K562 (cell line): ENCODE results near the gene AHSP. TPM values are rescaled to one million over a fixed set of nuclear protein-coding genes. Genes with fewer than 3 reads are reported as not detected.

Experiments
- CTBP1 ChIP-seq: fragments of 450-650 bp; IDR thresholded peaks from 2 replicates; pipeline ENCODE4 v1.6.1; 2016; ENCODE audit warnings: borderline replicate concordance
- E4F1 ChIP-seq: fragments of 250-450 bp; sonication (Bioruptor Pico); IDR thresholded peaks from 2 replicates; pipeline ENCODE4 v1.5.0; 2021; ENCODE audit warnings: mild to moderate bottlenecking, borderline replicate concordance
- ETS2 ChIP-seq: IDR thresholded peaks from 2 replicates; pipeline ENCODE4 v1.6.1; 2016; ENCODE audit warnings: borderline replicate concordance, missing genetic modification characterization, mild to moderate bottlenecking, moderate library complexity, missing compliant biosample characterization; ENCODE audit not compliant: poor library complexity, severe bottlenecking
- NR2C2 ChIP-seq, 2 experiments: fragments of 200-800 bp in 1 of 2; sonication (Bioruptor generic) in 1 of 2; sonication (generic) in 1 of 2; formaldehyde crosslinking in 1 of 2; IDR thresholded peaks; 2 replicates each; pipeline versions ENCODE4 v1.6.1 to v1.8.0; 2016 to 2022; ENCODE audit warnings: mild to moderate bottlenecking in 1 of 2, missing compliant biosample characterization in 1 of 2, missing genetic modification characterization in 1 of 2, missing genetic modification reagents in 1 of 2
- RAD51 ChIP-seq: fragments of 450-650 bp; IDR thresholded peaks from 2 replicates; pipeline ENCODE4 v1.7.1; 2016; ENCODE audit warnings: low read depth, mild to moderate bottlenecking, borderline replicate concordance
- ZBTB12 ChIP-seq: fragments of 250-450 bp; sonication (Bioruptor Pico); IDR thresholded peaks from 2 replicates; pipeline ENCODE4 v1.4.0; 2020
- ZC3H4 ChIP-seq: sonication (generic); formaldehyde crosslinking; IDR thresholded peaks from 2 replicates; pipeline ENCODE4 v1.9.0; 2021; ENCODE audit warnings: missing genetic modification reagents, borderline replicate concordance
- polyA plus RNA-seq, 8 experiments: library from polyadenylated mRNA; depleted of rRNA in 4 of 8; stranded (reverse) in 5 of 8; unstranded in 3 of 8; fragments of >200 nt; fragmentation: Nextera tagmentation in 2 of 8; fragmentation: Illumina TruSeq in 1 of 8; extraction: Ambion mirVana in 2 of 8; extraction: Trizol in 1 of 8; gene quantifications; 2 replicates each; pipeline versions ENCODE4 v1.2.1 to v1.2.3, GENCODE V29; 2011 to 2014; ENCODE audit warnings: inconsistent platforms in 1 of 8, missing spikeins in 1 of 8
- total RNA-seq, 7 experiments: library from RNA; depleted of rRNA in 6 of 7; stranded (reverse); fragments of >200 nt in 6 of 7; fragmentation: Illumina TruSeq in 2 of 7; extraction: Trizol in 2 of 7; gene quantifications; 2 replicates each; pipeline versions ENCODE4 v1.2.1 to v1.2.3, GENCODE V29; 2011 to 2021; ENCODE audit warnings: low replicate concordance in 1 of 7
- TF ChIP-seq, protein P1 (sequence below), 2 experiments: fragments of 450-650 bp in 1 of 2; sonication (generic) in 1 of 2; formaldehyde crosslinking in 1 of 2; IDR thresholded peaks; 2 replicates each; pipeline versions ENCODE4 v1.7.1 to v1.9.0; 2016 to 2022; ENCODE audit warnings: inconsistent platforms in 1 of 2, mild to moderate bottlenecking in 1 of 2, missing genetic modification reagents in 1 of 2

AHSP gene
- total and polyA plus RNA-seq, 9 of the 15 experiments (the other 6 are each of a cell fraction or from before 2014, with no cell fraction given): 6.6 to 99.1 (median 25.8) TPM

DNA sequence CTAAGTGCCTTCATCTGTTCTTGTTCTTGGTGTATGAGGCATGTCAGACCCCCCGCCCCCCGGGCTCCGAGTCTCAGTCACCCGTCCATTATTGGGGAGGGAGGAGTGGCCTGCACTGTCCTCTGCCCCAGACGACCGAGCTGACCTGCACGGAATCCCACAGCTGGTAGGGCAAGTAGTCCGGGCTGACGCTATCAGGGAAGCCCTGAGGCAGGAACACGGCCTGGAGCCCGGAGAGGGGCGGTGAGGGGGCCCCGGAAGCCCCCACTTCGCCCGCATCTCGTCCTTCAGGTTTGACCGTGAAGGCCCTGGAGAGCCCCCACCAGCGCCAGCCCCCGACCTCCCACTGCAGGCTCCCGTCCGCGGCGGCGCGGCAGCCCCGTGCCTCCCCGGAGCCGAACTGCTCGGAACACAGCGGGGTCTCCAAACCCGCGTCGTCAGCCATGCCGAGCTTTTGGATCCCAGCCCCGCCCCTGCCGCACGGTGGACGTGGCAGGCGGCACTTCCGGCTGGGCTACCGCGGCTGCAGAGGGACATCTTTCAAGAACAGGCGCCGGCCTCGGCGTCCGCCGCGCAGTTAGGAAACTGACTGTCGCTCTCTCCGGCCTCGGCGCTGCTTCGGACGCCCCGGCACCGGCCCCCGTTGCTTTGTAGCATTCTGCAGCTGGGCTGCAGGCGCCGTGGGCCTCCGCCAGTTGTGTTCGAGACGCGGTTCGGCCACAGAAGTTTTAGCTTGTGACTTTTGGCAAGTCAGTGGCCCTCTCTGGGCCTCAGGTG lies 19.6 kb upstream of the AHSP start, which contains the start of gene RUSF1 (continued):
- TF ChIP-seq, protein P1, sequence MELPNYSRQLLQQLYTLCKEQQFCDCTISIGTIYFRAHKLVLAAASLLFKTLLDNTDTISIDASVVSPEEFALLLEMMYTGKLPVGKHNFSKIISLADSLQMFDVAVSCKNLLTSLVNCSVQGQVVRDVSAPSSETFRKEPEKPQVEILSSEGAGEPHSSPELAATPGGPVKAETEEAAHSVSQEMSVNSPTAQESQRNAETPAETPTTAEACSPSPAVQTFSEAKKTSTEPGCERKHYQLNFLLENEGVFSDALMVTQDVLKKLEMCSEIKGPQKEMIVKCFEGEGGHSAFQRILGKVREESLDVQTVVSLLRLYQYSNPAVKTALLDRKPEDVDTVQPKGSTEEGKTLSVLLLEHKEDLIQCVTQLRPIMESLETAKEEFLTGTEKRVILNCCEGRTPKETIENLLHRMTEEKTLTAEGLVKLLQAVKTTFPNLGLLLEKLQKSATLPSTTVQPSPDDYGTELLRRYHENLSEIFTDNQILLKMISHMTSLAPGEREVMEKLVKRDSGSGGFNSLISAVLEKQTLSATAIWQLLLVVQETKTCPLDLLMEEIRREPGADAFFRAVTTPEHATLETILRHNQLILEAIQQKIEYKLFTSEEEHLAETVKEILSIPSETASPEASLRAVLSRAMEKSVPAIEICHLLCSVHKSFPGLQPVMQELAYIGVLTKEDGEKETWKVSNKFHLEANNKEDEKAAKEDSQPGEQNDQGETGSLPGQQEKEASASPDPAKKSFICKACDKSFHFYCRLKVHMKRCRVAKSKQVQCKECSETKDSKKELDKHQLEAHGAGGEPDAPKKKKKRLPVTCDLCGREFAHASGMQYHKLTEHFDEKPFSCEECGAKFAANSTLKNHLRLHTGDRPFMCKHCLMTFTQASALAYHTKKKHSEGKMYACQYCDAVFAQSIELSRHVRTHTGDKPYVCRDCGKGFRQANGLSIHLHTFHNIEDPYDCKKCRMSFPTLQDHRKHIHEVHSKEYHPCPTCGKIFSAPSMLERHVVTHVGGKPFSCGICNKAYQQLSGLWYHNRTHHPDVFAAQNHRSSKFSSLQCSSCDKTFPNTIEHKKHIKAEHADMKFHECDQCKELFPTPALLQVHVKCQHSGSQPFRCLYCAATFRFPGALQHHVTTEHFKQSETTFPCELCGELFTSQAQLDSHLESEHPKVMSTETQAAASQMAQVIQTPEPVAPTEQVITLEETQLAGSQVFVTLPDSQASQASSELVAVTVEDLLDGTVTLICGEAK (IDR thresholded peaks at IDR 0.05): peak; percentile 80
- TF ChIP-seq, protein P1 (CRISPR knock-in tag; IDR thresholded peaks at IDR 0.05): no peak
- TF ChIP-seq ZC3H4: 0 out of 2 replicates have a peak, but pooled peaks have one; percentile 25
- TF ChIP-seq NR2C2 (CRISPR knock-in tag; IDR thresholded peaks at IDR 0.05): no peak
- peak; percentile 51; the same call in 1 of the 2 replicates for TF ChIP-seq NR2C2 (tag; IDR thresholded peaks at IDR 0.05)
- peak; percentile 62 for TF ChIP-seq CTBP1
- no peak for TF ChIP-seq E4F1 (CRISPR knock-in tag)
- 0 out of 2 replicates have a peak, but pooled peaks have one; percentile 14 for TF ChIP-seq ZBTB12 (CRISPR knock-in tag)
- TF ChIP-seq RAD51: no peak
- no peak for TF ChIP-seq ETS2 (tag)
